ENCODE measurements around the gene NOXRED1.

NOXRED1 gene

GRCh38 chr14:77344377-77344996 lies 78.8 kb downstream of the NOXRED1 start:
- DNase-seq (ENCODE audit: low read depth in 1 of 2, low spot score in 1 of 2), result no peak
